ENCODE data around the gene RFNG. TPM values are rescaled to one million over a fixed set of nuclear protein-coding genes. Genes with fewer than 3 reads are reported as not detected.

Gene RFNG
- total RNA-seq, 1 experiment from 2014 or later = 52.0 TPM

GRCh38 chr17:82084373-82085030 is 32.9 kb upstream of the RFNG start:
- CTCF ChIA-PET = no interaction called here
- no peaks in the 10 kb centered on the region for H3K4me1 ChIP-seq (ENCODE audit: control insufficient read depth in 1 of 2, insufficient read depth in 2 of 2, low read length in 2 of 2)
- no peak overlapping the region for H2AFZ ChIP-seq (ENCODE audit: low read depth, low read length, poor library complexity, severe bottlenecking)
- DNase-seq (ENCODE audit: low read depth, low spot score) = no peak
- intact Hi-C loops (cut with micrococcal nuclease) = no loop called here
- H3K27me3 ChIP-seq (ENCODE audit: insufficient read depth, low read length) = no peaks in the 10 kb centered on the region
- H3K9me2 ChIP-seq (ENCODE audit: insufficient read depth) = no peaks in the 10 kb centered on the region
- TF ChIP-seq ZFX (IDR thresholded peaks at IDR 0.05) = no peak
- TF ChIP-seq SRF (IDR thresholded peaks at IDR 0.05; ENCODE audit: low read depth) = no peak
- no peak for TF ChIP-seq EGR1 (IDR thresholded peaks at IDR 0.05; ENCODE audit: low read depth)
- no peak for TF ChIP-seq ELF1 (IDR thresholded peaks at IDR 0.05; ENCODE audit: borderline replicate concordance, low read depth)
- no peak for TF ChIP-seq POLR2A (IDR thresholded peaks at IDR 0.05; ENCODE audit: borderline replicate concordance, extremely low read depth, insufficient read depth, insufficient read length)
- TF ChIP-seq FOSL1 (IDR thresholded peaks at IDR 0.05; ENCODE audit: low read depth) = no peak
- H3K4me2 ChIP-seq (ENCODE audit: low read length) = no peak overlapping the region
- no peak overlapping the region for H3K4me3 ChIP-seq (replicated peaks in 1 of 2; ENCODE audit: low read depth in 1 of 2, low read length in 2 of 2)
- POLR2A ChIA-PET = no interaction called here
- no peaks in the 10 kb centered on the region for H4K20me1 ChIP-seq (ENCODE audit: insufficient read depth)
- no peak overlapping the region for H3K27ac ChIP-seq (ENCODE audit: low read depth, low read length)
- no TSS peak for BruUV-seq (replicated peaks)
- no peaks in the 10 kb centered on the region for H3K9me3 ChIP-seq (ENCODE audit: control insufficient read depth in 1 of 2, insufficient read depth in 1 of 2, low read depth in 1 of 2, low read length in 2 of 2)
- RAD21 ChIA-PET (ENCODE audit: low non-redundant PET in 1 of 2, low total read pairs in 2 of 2, uncharacterized antibody in 2 of 2, unreplicated experiment in 2 of 2) = no interaction called here
- H3K79me2 ChIP-seq (ENCODE audit: insufficient read depth, low read length) = peaks cover 41% of the 10 kb centered on the region; the same call in 1 of the 2 replicates
- H3K9ac ChIP-seq (ENCODE audit: low read length) = no peak overlapping the region
- no peak for ATAC-seq
- H3K36me3 ChIP-seq (ENCODE audit: control insufficient read depth in 1 of 2, insufficient read depth in 2 of 2, low read length in 2 of 2) = peaks cover 73 to 99% of the 10 kb centered on the region in 2 experiments

DNA sequence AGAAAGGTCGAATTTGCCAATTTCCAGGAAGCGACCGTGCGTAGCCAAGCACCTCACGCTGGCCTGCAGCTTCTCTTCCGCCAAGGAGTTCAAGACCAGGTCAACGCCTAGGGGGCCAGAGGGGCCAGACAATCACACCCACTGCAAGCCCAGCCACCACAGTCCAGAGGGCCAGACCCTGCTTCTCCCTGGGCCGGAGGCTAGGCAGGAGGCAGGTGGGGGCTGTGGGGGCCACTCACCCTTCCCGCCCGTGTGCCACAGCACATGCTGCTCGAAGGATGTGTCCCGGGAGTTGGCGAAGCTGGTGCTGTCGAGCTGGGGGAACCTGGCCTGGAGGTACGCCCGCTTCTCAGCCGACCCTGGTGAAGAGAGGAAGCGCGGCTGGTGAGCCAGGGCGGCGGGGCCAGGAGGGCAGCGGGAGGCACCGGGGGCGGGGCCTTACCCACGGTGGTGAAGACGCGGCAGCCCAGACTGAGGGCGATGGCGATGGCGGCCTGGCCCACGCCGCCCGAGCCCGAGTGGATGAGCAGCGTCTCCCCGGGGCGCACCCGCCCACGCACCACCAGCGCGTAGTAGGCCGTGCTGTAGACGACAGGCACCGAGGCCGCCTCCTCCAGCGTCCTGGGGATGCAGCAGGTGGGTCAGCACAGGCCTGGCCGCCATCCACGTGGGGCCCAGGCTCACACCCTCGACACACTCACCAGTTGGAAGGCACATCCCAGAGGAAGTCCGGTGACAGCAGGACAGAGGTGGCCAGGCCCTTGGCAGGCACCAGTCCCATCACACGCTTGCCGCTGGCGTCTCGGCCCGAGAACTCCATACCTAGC is 32.1 kb upstream of the RFNG start:
- no TSS peak for BruUV-seq (replicated peaks)

More for the DNA sequence above, 32.1 kb upstream of the RFNG start:
- H4K20me1 ChIP-seq (ENCODE audit: insufficient read depth) = no peaks in the 10 kb centered on the region
- no peak overlapping the region for H2AFZ ChIP-seq (ENCODE audit: low read depth, low read length, poor library complexity, severe bottlenecking)
- POLR2A ChIA-PET = no interaction called here
- no peak overlapping the region for H3K4me3 ChIP-seq (replicated peaks in 1 of 2; ENCODE audit: low read depth in 1 of 2, low read length in 2 of 2)
- DNase-seq (ENCODE audit: low read depth, low spot score) (no peak), ATAC-seq (no peak)
- no peak overlapping the region for H3K4me2 ChIP-seq (ENCODE audit: low read length)
- CTCF ChIA-PET = no interaction called here
- H3K4me1 ChIP-seq (ENCODE audit: control insufficient read depth in 1 of 2, insufficient read depth in 2 of 2, low read length in 2 of 2) = no peaks in the 10 kb centered on the region
- RAD21 ChIA-PET (ENCODE audit: low non-redundant PET in 1 of 2, low total read pairs in 2 of 2, uncharacterized antibody in 2 of 2, unreplicated experiment in 2 of 2) = no interaction called here
- no peaks in the 10 kb centered on the region for H3K27me3 ChIP-seq (ENCODE audit: insufficient read depth, low read length)
- TF ChIP-seq POLR2A (IDR thresholded peaks at IDR 0.05; ENCODE audit: borderline replicate concordance, extremely low read depth, insufficient read depth, insufficient read length) (no peak), SP1 (IDR thresholded peaks at IDR 0.05; ENCODE audit: low read depth) (no peak)
- H3K9me2 ChIP-seq (ENCODE audit: insufficient read depth) = no peaks in the 10 kb centered on the region
- H3K79me2 ChIP-seq (ENCODE audit: insufficient read depth, low read length) = peaks cover 34% of the 10 kb centered on the region; the same call in 1 of the 2 replicates
- H3K36me3 ChIP-seq (ENCODE audit: control insufficient read depth in 1 of 2, insufficient read depth in 2 of 2, low read length in 2 of 2) = peaks cover 72 to 95% of the 10 kb centered on the region in 2 experiments
- no peak overlapping the region for H3K9ac ChIP-seq (ENCODE audit: low read length)
- no peak overlapping the region; the same call in 1 of the 2 replicates for H3K27ac ChIP-seq (ENCODE audit: low read depth, low read length)
- no peaks in the 10 kb centered on the region for H3K9me3 ChIP-seq (ENCODE audit: control insufficient read depth in 1 of 2, insufficient read depth in 1 of 2, low read depth in 1 of 2, low read length in 2 of 2)
- intact Hi-C loops (cut with micrococcal nuclease) = no loop called here
